Keratinocyte (primary cell): ENCODE results near the gene DYNLRB1.

ENCODE experiments used
- EZH2 ChIP-seq: IDR thresholded peaks from one replicate; pipeline ENCODE4 v1.6.1; 2012; ENCODE audit warnings: inconsistent platforms, mild to moderate bottlenecking, low read length, moderate library complexity
- TF ChIP-seq, protein P1 (sequence below), 3 experiments: IDR thresholded peaks in 1 of 3; conservative IDR thresholded peaks in 1 of 3; optimal IDR thresholded peaks in 1 of 3; 2 replicates in 2 of 3; 3 replicates in 1 of 3; pipeline versions ENCODE3 to v1.5.1; 2011; ENCODE audit warnings: low read length in 3 of 3, mild to moderate bottlenecking in 3 of 3, moderate library complexity in 2 of 3, control low read depth in 1 of 3, inconsistent platforms in 1 of 3; ENCODE audit not compliant: insufficient read depth in 2 of 3; ENCODE audit errors: extremely low read depth in 1 of 3

DNA sequence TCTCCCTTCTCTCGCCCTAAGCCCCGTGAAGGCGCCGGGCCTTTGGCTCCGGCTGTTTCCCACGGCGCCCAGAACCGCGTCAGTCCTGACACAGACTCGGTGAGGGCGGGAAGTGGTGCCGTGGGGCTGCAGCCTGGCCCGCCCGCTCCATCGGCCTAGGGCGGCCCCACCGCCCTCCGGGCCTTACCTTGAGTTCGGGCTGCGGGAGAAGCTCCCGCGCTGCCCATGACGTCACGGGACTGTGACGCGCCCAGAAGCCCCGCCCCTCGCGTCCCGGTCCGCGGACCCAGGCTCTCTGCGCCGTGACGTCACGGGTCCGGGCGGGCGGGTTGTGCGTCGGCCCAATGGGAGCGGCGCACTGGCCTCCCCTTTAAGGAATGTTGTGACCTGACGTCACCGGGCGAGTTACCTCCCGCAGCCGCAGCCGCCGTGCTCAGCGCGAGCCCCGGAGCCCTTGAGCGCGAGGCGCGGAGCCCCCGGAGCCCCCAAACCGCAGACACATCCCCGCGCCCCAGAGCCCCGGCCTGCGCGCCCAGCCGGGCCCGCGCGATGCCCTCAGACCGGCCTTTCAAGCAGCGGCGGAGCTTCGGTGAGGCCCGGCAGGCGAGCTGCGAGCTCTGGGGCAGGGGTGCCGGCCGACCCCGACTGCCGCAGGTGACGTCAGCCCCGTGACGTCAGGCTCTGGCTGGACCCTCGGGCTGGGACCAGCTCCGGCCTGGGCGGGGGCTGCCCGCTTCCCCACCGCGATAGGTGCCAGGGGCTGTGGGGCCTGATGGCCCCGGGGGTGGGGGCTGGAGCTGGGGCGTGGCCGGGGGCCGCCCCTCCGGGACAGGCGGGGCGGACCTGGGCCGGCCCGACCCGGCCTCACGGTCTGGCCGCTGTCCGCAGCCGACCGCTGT, 42.3 kb downstream of the DYNLRB1 start, which contains the start of gene MAP1LC3A:
- TF ChIP-seq EZH2 = no peak
- TF ChIP-seq, protein P1, sequence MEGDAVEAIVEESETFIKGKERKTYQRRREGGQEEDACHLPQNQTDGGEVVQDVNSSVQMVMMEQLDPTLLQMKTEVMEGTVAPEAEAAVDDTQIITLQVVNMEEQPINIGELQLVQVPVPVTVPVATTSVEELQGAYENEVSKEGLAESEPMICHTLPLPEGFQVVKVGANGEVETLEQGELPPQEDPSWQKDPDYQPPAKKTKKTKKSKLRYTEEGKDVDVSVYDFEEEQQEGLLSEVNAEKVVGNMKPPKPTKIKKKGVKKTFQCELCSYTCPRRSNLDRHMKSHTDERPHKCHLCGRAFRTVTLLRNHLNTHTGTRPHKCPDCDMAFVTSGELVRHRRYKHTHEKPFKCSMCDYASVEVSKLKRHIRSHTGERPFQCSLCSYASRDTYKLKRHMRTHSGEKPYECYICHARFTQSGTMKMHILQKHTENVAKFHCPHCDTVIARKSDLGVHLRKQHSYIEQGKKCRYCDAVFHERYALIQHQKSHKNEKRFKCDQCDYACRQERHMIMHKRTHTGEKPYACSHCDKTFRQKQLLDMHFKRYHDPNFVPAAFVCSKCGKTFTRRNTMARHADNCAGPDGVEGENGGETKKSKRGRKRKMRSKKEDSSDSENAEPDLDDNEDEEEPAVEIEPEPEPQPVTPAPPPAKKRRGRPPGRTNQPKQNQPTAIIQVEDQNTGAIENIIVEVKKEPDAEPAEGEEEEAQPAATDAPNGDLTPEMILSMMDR (optimal IDR thresholded peaks at IDR 0.05 in 1 of 3, IDR thresholded peaks at IDR 0.05 in 1 of 3, conservative IDR thresholded peaks at IDR 0.05 in 1 of 3; ENCODE audit: extremely low read depth in 1 of 3, insufficient read depth in 2 of 3, low read length in 3 of 3) = no peak
